Activated CD8-positive, alpha-beta T cell treated with anti-CD3 and anti-CD28 coated beads, Interleukin-2, amount 10 ng/mL, durations not matched to agents 7 days and 5 days (primary cell): ENCODE measurements around the gene DNAJB8. TPM values are rescaled to one million over a fixed set of nuclear protein-coding genes. Genes with fewer than 3 reads are reported as not detected.

ENCODE experiments used
- ATAC-seq: fragments of 150-1000 bp; cut with Tn5 transposase; one replicate; pipeline ENCODE4 v1.10.0; 2021; ENCODE audit warnings: moderate library complexity
- CTCF ChIA-PET: fragments of 350-600 bp; sonication (Branson Sonifier 250); formaldehyde crosslinking; loops from one replicate; lab custom pipeline; 2021; ENCODE audit warnings: antibody characterized with exemption; lab: Charles Lee
- POLR2A ChIA-PET: fragments of 350-600 bp; sonication (Branson Sonifier 250); formaldehyde crosslinking; loops from one replicate; lab custom pipeline; 2021; ENCODE audit warnings: antibody characterized with exemption; lab: Charles Lee
- DNase-seq: peaks from one replicate; pipeline ENCODE4 v3.0.0-alpha.2; 2020
- H3K27ac Mint-ChIP-seq: one replicate; pipeline ENCODE4 v1.8.0; 2021; ENCODE audit warnings: mild to moderate bottlenecking, mixed read lengths
- H3K27me3 Mint-ChIP-seq: one replicate; pipeline ENCODE4 v1.8.0; 2021; ENCODE audit warnings: low read depth, mixed read lengths
- H3K36me3 Mint-ChIP-seq: one replicate; pipeline ENCODE4 v1.8.0; 2021; ENCODE audit warnings: low read depth, mixed read lengths
- H3K4me1 Mint-ChIP-seq: one replicate; pipeline ENCODE4 v1.8.0; 2021; ENCODE audit warnings: low read depth, mixed read lengths
- H3K4me3 Mint-ChIP-seq: one replicate; pipeline ENCODE4 v1.8.0; 2021; ENCODE audit warnings: mild to moderate bottlenecking, mixed read lengths
- H3K9me3 Mint-ChIP-seq: one replicate; pipeline ENCODE4 v1.8.0; 2022; ENCODE audit warnings: mixed read lengths; ENCODE audit not compliant: insufficient read depth
- total RNA-seq, 2 experiments: library from RNA; stranded (reverse); gene quantifications; one replicate each; pipeline ENCODE4 v1.2.3, GENCODE V29; 2021

The DNAJB8 gene
- total RNA-seq, 2 experiments from 2014 or later = not detected

GRCh38 chr3:128427175-128427857 is 39.4 kb downstream of the DNAJB8 start:
- Mint-ChIP-seq H3K4me3 (no peak overlapping the region), H3K4me1 (peaks cover 4% of the 10 kb centered on the region), H3K27ac (no peak overlapping the region), H3K9me3 (no peaks in the 10 kb centered on the region), H3K27me3 (peaks cover 25% of the 10 kb centered on the region), H3K36me3 (no peaks in the 10 kb centered on the region)
- POLR2A ChIA-PET = no interaction called here
- no peak for ATAC-seq
- DNase-seq = no peak
- CTCF ChIA-PET = interaction anchor here (0.8 to 4.7 kb wide), 11 partner anchors 11 to 304 kb away, joined by 3 to 45 read pairs (median 8); partner anchors contain the start of genes GATA2 and RUVBL1

DNA sequence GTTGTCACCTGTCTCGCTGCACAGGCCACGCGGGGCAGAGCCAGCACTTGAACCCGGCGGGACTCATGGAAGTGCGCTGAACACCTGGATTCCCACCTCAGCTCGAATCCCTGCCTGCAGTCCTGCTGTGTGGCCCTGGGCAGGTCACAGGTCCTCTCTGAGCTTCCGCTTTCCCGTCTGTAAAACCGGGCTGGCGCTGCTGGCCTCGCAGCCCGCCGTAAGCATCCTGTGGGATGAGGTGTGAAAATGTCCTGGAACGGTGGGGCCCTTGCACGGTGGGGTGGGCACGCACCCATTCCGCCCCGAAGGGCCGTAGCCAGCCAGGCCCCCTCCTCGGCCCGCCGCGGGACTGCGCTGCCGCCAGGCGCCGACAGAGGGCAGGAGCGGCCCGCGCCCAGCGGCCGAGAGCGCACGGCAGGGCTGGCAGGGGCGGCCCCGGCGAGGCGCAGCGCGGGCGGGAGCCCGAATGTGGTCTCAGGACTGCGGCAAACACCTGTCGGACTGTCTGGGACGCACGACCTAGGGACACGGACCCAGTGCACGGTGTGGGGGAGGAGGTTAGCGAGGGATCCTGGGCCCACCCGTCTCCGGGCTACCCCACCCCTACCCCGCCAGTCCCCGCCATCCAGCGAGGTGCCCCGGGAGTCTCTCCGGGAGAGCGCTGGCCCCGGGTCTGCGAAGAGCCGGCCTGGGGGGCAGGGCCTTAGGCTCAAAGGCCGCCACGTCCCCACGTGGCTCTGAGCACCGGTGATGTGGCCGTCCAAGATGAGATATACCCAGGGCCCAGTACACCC is 40.4 kb downstream of the DNAJB8 start:
- no peaks in the 10 kb centered on the region for H3K9me3 Mint-ChIP-seq
- no peak overlapping the region for H3K27ac Mint-ChIP-seq
- ChIA-PET CTCF (interaction anchor here (0.6 to 4.7 kb wide), 25 partner anchors 12 to 339 kb away, joined by 3 to 45 read pairs (median 4); partner anchors contain the start of genes GATA2 and RUVBL1), POLR2A (no interaction called here)
- H3K36me3 Mint-ChIP-seq = no peaks in the 10 kb centered on the region
- DNase-seq (peak; percentile 48), ATAC-seq (peak; percentile 87)
- no peaks in the 10 kb centered on the region for H3K4me1 Mint-ChIP-seq
- H3K4me3 Mint-ChIP-seq = no peak overlapping the region
- peaks cover 16% of the 10 kb centered on the region for H3K27me3 Mint-ChIP-seq

- Mint-ChIP-seq H3K4me3 (no peak overlapping the region), H3K27ac (no peak overlapping the region), H3K9me3 (no peaks in the 10 kb centered on the region), H3K4me1 (no peaks in the 10 kb centered on the region), H3K36me3 (no peaks in the 10 kb centered on the region), H3K27me3 (peaks cover 12% of the 10 kb centered on the region)
- ChIA-PET POLR2A (no interaction called here), CTCF (interaction anchor here (0.6 to 4.7 kb wide), 21 partner anchors 13 to 339 kb away, joined by 3 to 45 read pairs (median 4); partner anchors contain the start of gene GATA2)
- DNase-seq (no peak), ATAC-seq (no peak)
Observed at GRCh38 chr3:128425846-128426127, 40.9 kb downstream of the DNAJB8 start.

DNA sequence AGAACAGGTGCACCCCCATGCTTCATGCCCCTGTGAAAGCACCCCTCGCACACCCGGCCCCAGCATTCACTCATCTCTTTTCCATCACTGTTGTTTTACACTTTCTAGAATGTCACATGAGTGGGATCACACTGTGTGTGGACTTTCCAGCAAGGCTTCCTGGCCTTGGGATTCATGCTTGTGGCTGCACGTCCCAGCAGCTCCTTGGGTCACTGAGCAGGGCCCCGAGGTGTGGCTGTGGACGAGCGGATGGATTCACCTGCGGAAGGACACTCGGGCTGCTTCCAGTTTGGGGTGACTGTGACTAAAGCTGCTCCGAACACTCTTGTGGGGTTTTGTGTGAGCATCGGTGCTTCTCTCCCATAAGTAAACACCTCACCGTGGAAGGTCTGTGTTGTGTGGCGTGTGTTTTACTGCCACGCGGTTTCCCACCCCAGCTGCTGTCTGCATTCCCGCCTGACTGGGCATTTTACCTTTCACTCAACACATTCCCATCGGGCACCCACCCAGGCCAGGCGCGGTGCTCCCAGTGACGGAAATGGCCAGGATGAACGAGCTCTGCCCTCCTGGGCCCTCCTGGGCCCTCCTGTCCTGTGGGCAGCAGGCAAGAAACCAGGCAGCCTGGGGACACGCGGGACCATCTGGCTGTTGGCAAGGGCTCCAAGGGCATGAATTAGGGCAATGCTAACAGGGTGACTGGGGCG is 41.4 kb downstream of the DNAJB8 start:
- ChIA-PET POLR2A (interaction anchor here (0.6 kb wide), 1 partner anchor 11 kb away, joined by 3 read pairs; no protein-coding TSS in a partner anchor), CTCF (interaction anchor here (0.6 to 4.7 kb wide), 21 partner anchors 13 to 338 kb away, joined by 3 to 45 read pairs (median 4); partner anchors contain the start of gene GATA2)
- Mint-ChIP-seq H3K27ac (no peak overlapping the region), H3K27me3 (peaks cover 9% of the 10 kb centered on the region), H3K4me3 (no peak overlapping the region), H3K4me1 (no peaks in the 10 kb centered on the region), H3K9me3 (no peaks in the 10 kb centered on the region), H3K36me3 (no peaks in the 10 kb centered on the region)
- DNase-seq = no peak
- no peak for ATAC-seq

DNA sequence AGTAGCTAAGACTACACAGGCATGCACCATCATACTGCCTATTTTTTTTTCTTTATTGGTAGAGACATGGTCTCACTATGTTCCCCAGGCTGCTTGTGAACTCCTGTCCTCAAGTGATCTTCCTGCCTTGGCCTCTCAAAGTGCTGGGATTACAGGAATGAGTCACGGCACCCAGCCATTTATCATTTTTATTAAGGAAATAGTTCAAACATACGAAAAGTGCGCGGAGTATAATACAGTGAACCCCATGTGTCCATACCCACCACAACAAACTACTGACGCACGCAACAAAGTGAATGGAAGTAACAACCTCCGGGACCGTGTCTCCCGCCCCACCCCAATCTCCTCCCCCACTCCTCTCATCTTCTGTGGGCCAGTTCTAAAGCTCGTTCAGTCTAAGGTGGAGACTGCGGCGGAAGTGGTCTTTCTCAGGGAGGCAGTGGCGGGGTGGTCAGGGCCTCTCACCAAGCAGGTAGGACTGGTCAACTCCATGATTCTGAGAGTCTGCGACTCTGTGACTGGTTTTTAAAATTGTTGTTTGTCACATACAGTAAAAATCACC is 42.1 kb downstream of the DNAJB8 start:
- no peak overlapping the region for H3K27ac Mint-ChIP-seq
- ChIA-PET POLR2A (interaction anchor here (0.6 kb wide), 1 partner anchor 11 kb away, joined by 3 read pairs; no protein-coding TSS in a partner anchor), CTCF (interaction anchor here (1.6 to 4.7 kb wide), 3 partner anchors 67 to 160 kb away, joined by 12 to 45 read pairs (median 27); partner anchors contain the start of gene GATA2)
- no peaks in the 10 kb centered on the region for H3K36me3 Mint-ChIP-seq
- DNase-seq (no peak), ATAC-seq (no peak)
- no peak overlapping the region for H3K4me3 Mint-ChIP-seq
- H3K4me1 Mint-ChIP-seq = no peaks in the 10 kb centered on the region
- peaks cover 5% of the 10 kb centered on the region for H3K27me3 Mint-ChIP-seq
- H3K9me3 Mint-ChIP-seq = no peaks in the 10 kb centered on the region

DNA sequence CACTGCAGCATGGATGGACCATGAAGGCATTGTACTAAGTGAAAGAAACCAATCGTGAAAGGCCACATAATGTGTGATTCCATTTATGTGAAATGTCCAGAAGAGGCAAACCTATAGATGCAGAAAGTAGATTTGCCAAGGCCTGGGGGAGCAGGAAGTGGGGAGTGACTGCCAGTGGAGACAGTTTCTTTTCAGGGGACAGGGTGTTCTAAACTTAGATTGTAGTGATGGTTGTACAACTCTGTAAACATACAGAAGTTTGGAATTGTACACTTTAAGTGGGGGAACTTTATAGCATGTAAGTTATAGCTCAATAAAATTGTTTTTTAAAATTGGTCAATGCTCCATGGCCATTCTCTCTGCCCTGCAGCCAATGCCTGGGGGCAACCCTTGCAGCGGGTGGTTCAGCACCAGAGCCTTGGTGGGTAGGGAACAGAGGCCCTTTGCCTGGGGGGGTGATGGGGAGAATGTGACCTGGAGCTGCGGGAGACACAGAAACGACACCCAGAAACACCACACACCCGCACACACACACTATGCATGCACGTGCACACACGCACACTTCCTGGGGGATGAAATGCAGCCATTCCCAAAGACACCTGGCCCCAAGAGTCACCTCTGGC is 43.1 kb downstream of the DNAJB8 start:
- Mint-ChIP-seq H3K27me3 (peaks cover 5% of the 10 kb centered on the region), H3K4me1 (no peaks in the 10 kb centered on the region), H3K4me3 (no peak overlapping the region), H3K27ac (no peak overlapping the region), H3K9me3 (no peaks in the 10 kb centered on the region), H3K36me3 (no peaks in the 10 kb centered on the region)
- no peak for DNase-seq
- POLR2A ChIA-PET = no interaction called here
- CTCF ChIA-PET = interaction anchor here (1.2 to 1.5 kb wide), 2 partner anchors 74 to 149 kb away, joined by 3 to 8 read pairs; no protein-coding TSS in a partner anchor
- ATAC-seq = no peak

GRCh38 chr3:128422762-128423524 is 43.7 kb downstream of the DNAJB8 start:
- H3K9me3 Mint-ChIP-seq = no peaks in the 10 kb centered on the region
- ChIA-PET CTCF (interaction anchor here (1.2 to 1.5 kb wide), 2 partner anchors 74 to 150 kb away, joined by 3 to 8 read pairs; no protein-coding TSS in a partner anchor), POLR2A (no interaction called here)
- H3K4me1 Mint-ChIP-seq = no peaks in the 10 kb centered on the region
- no peaks in the 10 kb centered on the region for H3K36me3 Mint-ChIP-seq
- peaks cover 3% of the 10 kb centered on the region for H3K27me3 Mint-ChIP-seq
- no peak for DNase-seq
- no peak overlapping the region for H3K27ac Mint-ChIP-seq
- no peak for ATAC-seq
- H3K4me3 Mint-ChIP-seq = no peak overlapping the region

- POLR2A ChIA-PET = no interaction called here
- H3K27ac Mint-ChIP-seq = no peak overlapping the region
- no peaks in the 10 kb centered on the region for H3K4me1 Mint-ChIP-seq
- H3K36me3 Mint-ChIP-seq = no peaks in the 10 kb centered on the region
- no peaks in the 10 kb centered on the region for H3K9me3 Mint-ChIP-seq
- CTCF ChIA-PET = interaction anchor here (1.5 kb wide), 1 partner anchor 151 kb away, joined by 3 read pairs; no protein-coding TSS in a partner anchor
- H3K4me3 Mint-ChIP-seq = no peak overlapping the region
- peaks cover under 1% of the 10 kb centered on the region for H3K27me3 Mint-ChIP-seq
- no peak for DNase-seq
- ATAC-seq = no peak
Observed at GRCh38 chr3:128421966-128422365, 44.7 kb downstream of the DNAJB8 start.

DNA sequence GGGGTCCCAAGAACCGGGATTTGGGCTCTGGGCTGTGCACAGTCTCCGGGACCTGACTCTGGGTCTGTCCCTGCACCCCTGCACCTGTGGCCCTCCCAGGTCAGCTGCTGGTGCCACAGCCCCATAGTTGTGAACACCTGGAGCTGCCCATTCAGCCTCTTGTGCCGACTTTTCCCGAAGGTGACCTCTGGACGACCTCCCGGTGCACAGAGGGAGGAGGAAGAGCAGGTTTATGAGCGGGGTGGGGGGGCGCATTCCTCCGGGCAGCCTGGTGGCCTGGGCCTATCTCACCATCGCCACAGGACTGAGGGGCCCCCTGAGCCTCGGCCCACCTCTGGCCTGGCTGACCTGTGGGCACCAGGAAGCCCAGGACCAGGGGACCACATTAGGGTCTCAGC is 45.3 kb downstream of the DNAJB8 start:
- Mint-ChIP-seq H3K4me1 (no peaks in the 10 kb centered on the region), H3K9me3 (no peaks in the 10 kb centered on the region), H3K27ac (no peak overlapping the region), H3K4me3 (no peak overlapping the region), H3K36me3 (no peaks in the 10 kb centered on the region), H3K27me3 (no peaks in the 10 kb centered on the region)
- POLR2A ChIA-PET = no interaction called here
- CTCF ChIA-PET = no interaction called here
- no peak for DNase-seq
- no peak for ATAC-seq

GRCh38 chr3:128420720-128421438 is 45.8 kb downstream of the DNAJB8 start:
- Mint-ChIP-seq H3K9me3 (no peaks in the 10 kb centered on the region), H3K36me3 (no peaks in the 10 kb centered on the region), H3K4me1 (no peaks in the 10 kb centered on the region), H3K27me3 (no peaks in the 10 kb centered on the region), H3K27ac (no peak overlapping the region), H3K4me3 (no peak overlapping the region)
- ATAC-seq (no peak), DNase-seq (no peak)
- ChIA-PET CTCF (no interaction called here), POLR2A (no interaction called here)
